ENCODE data around the gene SCAI.

GRCh38 chr9:124911766-124912165 is 231.6 kb downstream of the SCAI start:
- TF ChIP-seq, protein P1, sequence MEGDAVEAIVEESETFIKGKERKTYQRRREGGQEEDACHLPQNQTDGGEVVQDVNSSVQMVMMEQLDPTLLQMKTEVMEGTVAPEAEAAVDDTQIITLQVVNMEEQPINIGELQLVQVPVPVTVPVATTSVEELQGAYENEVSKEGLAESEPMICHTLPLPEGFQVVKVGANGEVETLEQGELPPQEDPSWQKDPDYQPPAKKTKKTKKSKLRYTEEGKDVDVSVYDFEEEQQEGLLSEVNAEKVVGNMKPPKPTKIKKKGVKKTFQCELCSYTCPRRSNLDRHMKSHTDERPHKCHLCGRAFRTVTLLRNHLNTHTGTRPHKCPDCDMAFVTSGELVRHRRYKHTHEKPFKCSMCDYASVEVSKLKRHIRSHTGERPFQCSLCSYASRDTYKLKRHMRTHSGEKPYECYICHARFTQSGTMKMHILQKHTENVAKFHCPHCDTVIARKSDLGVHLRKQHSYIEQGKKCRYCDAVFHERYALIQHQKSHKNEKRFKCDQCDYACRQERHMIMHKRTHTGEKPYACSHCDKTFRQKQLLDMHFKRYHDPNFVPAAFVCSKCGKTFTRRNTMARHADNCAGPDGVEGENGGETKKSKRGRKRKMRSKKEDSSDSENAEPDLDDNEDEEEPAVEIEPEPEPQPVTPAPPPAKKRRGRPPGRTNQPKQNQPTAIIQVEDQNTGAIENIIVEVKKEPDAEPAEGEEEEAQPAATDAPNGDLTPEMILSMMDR (tag by site-specific recombination; IDR thresholded peaks at IDR 0.05), result no peak
- no peak for TF ChIP-seq ATF2 (tag by site-specific recombination; IDR thresholded peaks at IDR 0.05; ENCODE audit: low read depth)
- TF ChIP-seq ZNF560 (tag by site-specific recombination; IDR thresholded peaks at IDR 0.05; ENCODE audit: borderline replicate concordance), result no peak
- no peak for TF ChIP-seq SP3 (tag by site-specific recombination; IDR thresholded peaks at IDR 0.05)
- TF ChIP-seq ZNF660 (tag by site-specific recombination; IDR thresholded peaks at IDR 0.05), result no peak
- TF ChIP-seq REST (tag by site-specific recombination; IDR thresholded peaks at IDR 0.05), result no peak
- TF ChIP-seq KLF7 (tag by site-specific recombination; IDR thresholded peaks at IDR 0.05; ENCODE audit: borderline replicate concordance), result no peak
- TF ChIP-seq ZEB2 (tag by site-specific recombination; IDR thresholded peaks at IDR 0.05), result no peak
- no peak for TF ChIP-seq ZNF513 (tag by site-specific recombination; IDR thresholded peaks at IDR 0.05)
- TF ChIP-seq, protein P2, sequence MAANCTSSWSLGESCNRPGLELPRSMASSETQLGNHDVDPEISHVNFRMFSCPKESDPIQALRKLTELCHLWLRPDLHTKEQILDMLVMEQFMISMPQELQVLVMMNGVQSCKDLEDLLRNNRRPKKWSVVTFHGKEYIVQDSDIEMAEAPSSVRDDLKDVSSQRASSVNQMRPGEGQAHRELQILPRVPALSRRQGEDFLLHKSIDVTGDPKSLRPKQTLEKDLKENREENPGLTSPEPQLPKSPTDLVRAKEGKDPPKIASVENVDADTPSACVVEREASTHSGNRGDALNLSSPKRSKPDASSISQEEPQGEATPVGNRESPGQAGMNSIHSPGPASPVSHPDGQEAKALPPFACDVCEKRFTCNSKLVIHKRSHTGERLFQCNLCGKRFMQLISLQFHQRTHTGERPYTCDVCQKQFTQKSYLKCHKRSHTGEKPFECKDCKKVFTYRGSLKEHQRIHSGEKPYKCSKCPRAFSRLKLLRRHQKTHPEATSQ (tag by site-specific recombination; IDR thresholded peaks at IDR 0.05), result no peak
